IMR-90 (cell line): ENCODE results near the gene ANKRD55. TPM values are rescaled to one million over a fixed set of nuclear protein-coding genes. Genes with fewer than 3 reads are reported as not detected.

Source experiments
- ATAC-seq: fragments of 200-7000 bp; cut with Tn5 transposase; 2 replicates; pipeline ENCODE4 v1.9.1; 2020; ENCODE audit warnings: low read depth, mild to moderate bottlenecking, moderate library complexity
- BruUV-seq: library from RNA; stranded (reverse); fragments of 400-500 nt; replicated peaks from 2 replicates; lab custom pipeline; 2021; lab: Mats Ljungman, UMichigan
- CTCF ChIA-PET: fragments of 300-600 bp; formaldehyde crosslinking; extraction: SDS; loops from one replicate; lab custom pipeline; 2021; ENCODE audit warnings: antibody characterized with exemption; lab: Yijun Ruan, JAX
- POLR2A ChIA-PET: fragments of 300-600 bp; sonication (Branson Sonifier 250); formaldehyde crosslinking; loops from one replicate; lab custom pipeline; 2022; ENCODE audit warnings: antibody characterized with exemption; ENCODE audit not compliant: unreplicated experiment; lab: Charles Lee
- DNase-seq: peaks from one replicate; pipeline ENCODE4 v3.0.0; 2013
- H2AFZ ChIP-seq: replicated peaks from 2 replicates; pipeline ENCODE3; 2013; ENCODE audit warnings: low read length, mild to moderate bottlenecking; ENCODE audit not compliant: poor library complexity
- H2AK5ac ChIP-seq: 2 replicates; pipeline ENCODE4 v1.6.1; 2013; ENCODE audit warnings: low read depth, low read length, inconsistent platforms
- H2AK9ac ChIP-seq: replicated peaks from 2 replicates; pipeline ENCODE3; 2013; ENCODE audit warnings: mild to moderate bottlenecking, low read depth, low read length, moderate library complexity; ENCODE audit not compliant: poor library complexity
- H2BK120ac ChIP-seq: 2 replicates; pipeline ENCODE4 v1.6.1; 2013; ENCODE audit warnings: low read depth, low read length, inconsistent platforms
- H2BK15ac ChIP-seq: 3 replicates; pipeline ENCODE4 v1.6.1; 2013; ENCODE audit warnings: low read depth, low read length, inconsistent platforms
- H2BK20ac ChIP-seq: 2 replicates; pipeline ENCODE4 v1.6.1; 2013; ENCODE audit warnings: low read depth, mild to moderate bottlenecking, inconsistent platforms, low read length, moderate library complexity
- H2BK5ac ChIP-seq: 2 replicates; pipeline ENCODE4 v1.6.1; 2013; ENCODE audit warnings: mild to moderate bottlenecking, low read depth, low read length, inconsistent platforms; ENCODE audit not compliant: poor library complexity, severe bottlenecking
- H3K14ac ChIP-seq: replicated peaks from 2 replicates; pipeline ENCODE4 v1.6.1; 2013; ENCODE audit warnings: low read depth, low read length, inconsistent platforms
- H3K18ac ChIP-seq: 2 replicates; pipeline ENCODE4 v1.6.1; 2013; ENCODE audit warnings: low read depth, low read length, control low read depth
- H3K23ac ChIP-seq: 2 replicates; pipeline ENCODE4 v1.6.1; 2013; ENCODE audit warnings: low read depth, low read length, inconsistent platforms
- H3K27ac ChIP-seq: 2 replicates; pipeline ENCODE4 v1.5.1; 2013; ENCODE audit warnings: mild to moderate bottlenecking, control low read depth, low read length; ENCODE audit not compliant: insufficient read depth
- H3K27me3 ChIP-seq: 2 replicates; pipeline ENCODE4 v1.6.1; 2013; ENCODE audit warnings: low read length; ENCODE audit not compliant: control insufficient read depth, insufficient read depth
- H3K36me3 ChIP-seq: 2 replicates; pipeline ENCODE4 v1.6.1; 2013; ENCODE audit warnings: low read length, mixed read lengths; ENCODE audit not compliant: control insufficient read depth, insufficient read depth
- H3K4ac ChIP-seq: 2 replicates; pipeline ENCODE4 v1.6.1; 2013; ENCODE audit warnings: low read depth, low read length, inconsistent platforms
- H3K4me1 ChIP-seq: 2 replicates; pipeline ENCODE4 v1.6.1; 2013; ENCODE audit warnings: low read length, mixed read lengths; ENCODE audit not compliant: control insufficient read depth, insufficient read depth
- H3K4me2 ChIP-seq: 2 replicates; pipeline ENCODE4 v1.6.1; 2013; ENCODE audit warnings: low read depth, mild to moderate bottlenecking, control low read depth, low read length, moderate library complexity
- H3K4me3 ChIP-seq: 2 replicates; pipeline ENCODE4 v1.5.1; 2013; ENCODE audit warnings: low read depth, mild to moderate bottlenecking, control low read depth, low read length, moderate library complexity; ENCODE audit not compliant: insufficient read depth
- H3K56ac ChIP-seq: 2 replicates; pipeline ENCODE4 v1.6.1; 2013; ENCODE audit warnings: low read length, inconsistent platforms; ENCODE audit not compliant: insufficient read depth; ENCODE audit errors: extremely low read depth
- H3K79me1 ChIP-seq, 2 experiments: 2 replicates each; pipeline ENCODE4 v1.6.1; 2013; ENCODE audit warnings: low read length in 2 of 2, inconsistent platforms in 1 of 2, low read depth in 1 of 2
- H3K9ac ChIP-seq: 2 replicates; pipeline ENCODE4 v1.6.1; 2013; ENCODE audit warnings: low read depth, low read length, control low read depth
- H3K9me1 ChIP-seq: 2 replicates; pipeline ENCODE4 v1.6.1; 2013; ENCODE audit warnings: low read length, inconsistent platforms; ENCODE audit not compliant: insufficient read depth
- H3K9me3 ChIP-seq: 2 replicates; pipeline ENCODE4 v1.6.1; 2013; ENCODE audit warnings: low read length; ENCODE audit not compliant: control insufficient read depth, insufficient read depth
- H4K20me1 ChIP-seq: 2 replicates; pipeline ENCODE4 v1.6.1; 2013; ENCODE audit warnings: low read length, inconsistent platforms; ENCODE audit not compliant: insufficient read depth
- H4K5ac ChIP-seq: 2 replicates; pipeline ENCODE4 v1.6.1; 2013; ENCODE audit warnings: mild to moderate bottlenecking, low read depth, low read length, control low read depth
- H4K8ac ChIP-seq, 2 experiments: 2 replicates each; pipeline ENCODE4 v1.6.1; 2013; ENCODE audit warnings: low read depth in 2 of 2, low read length in 2 of 2, control low read depth in 1 of 2, inconsistent platforms in 1 of 2
- H4K91ac ChIP-seq: 2 replicates; pipeline ENCODE4 v1.6.1; 2013; ENCODE audit warnings: low read depth, low read length, inconsistent platforms; ENCODE audit not compliant: insufficient read depth
- BHLHE40 ChIP-seq: fragments of 150-350 bp; IDR thresholded peaks from 2 replicates; pipeline ENCODE4 v1.6.1; 2016; ENCODE audit warnings: mild to moderate bottlenecking, low read depth, low read length
- CEBPB ChIP-seq: IDR thresholded peaks from 2 replicates; pipeline ENCODE4 v1.6.1; 2012; ENCODE audit warnings: low read depth, low read length, improper control_type of control experiment
- CHD1 ChIP-seq: IDR thresholded peaks from 2 replicates; pipeline ENCODE4 v1.6.1; 2012; ENCODE audit warnings: low read depth, low read length, improper control_type of control experiment
- FOS ChIP-seq: fragments of 150-350 bp; IDR thresholded peaks from 2 replicates; pipeline ENCODE4 v1.6.1; 2016; ENCODE audit warnings: low read depth, low read length
- MAFK ChIP-seq: IDR thresholded peaks from 2 replicates; pipeline ENCODE4 v1.6.1; 2012; ENCODE audit warnings: low read depth, low read length, improper control_type of control experiment
- MXI1 ChIP-seq: IDR thresholded peaks from 2 replicates; pipeline ENCODE4 v1.6.1; 2012; ENCODE audit warnings: low read depth, mild to moderate bottlenecking, low read length, moderate library complexity, borderline replicate concordance
- NFE2L2 ChIP-seq: fragments of 150-350 bp; IDR thresholded peaks from 2 replicates; pipeline ENCODE4 v1.6.1; 2016; ENCODE audit warnings: low read depth, mild to moderate bottlenecking, low read length
- POLR2A ChIP-seq: IDR thresholded peaks from 2 replicates; pipeline ENCODE4 v1.6.1; 2012; ENCODE audit warnings: mild to moderate bottlenecking, low read depth, low read length
- RCOR1 ChIP-seq: IDR thresholded peaks from 2 replicates; pipeline ENCODE4 v1.6.1; 2012; ENCODE audit warnings: mild to moderate bottlenecking, low read length, improper control_type of control experiment; ENCODE audit not compliant: insufficient replicate concordance
- WGBS, 2 experiments: methylation state at CpG; one replicate each; pipeline versions ENCODE4 v1.1.5 to v1.1.7; 2013; ENCODE audit warnings: missing lambda C conversion rate in 2 of 2; ENCODE audit not compliant: insufficient read length in 1 of 2; ENCODE audit errors: extremely low coverage in 2 of 2; 5-methylcytosine and 5-hydroxymethylcytosine counted together
- dilution Hi-C: fragments of 300-500 bp; cut with HindIII; formaldehyde crosslinking; loops from one replicate; pipeline ENCODE4 v1.14.3; 2018; ENCODE audit warnings: low sequenced_read_pairs; ENCODE audit not compliant: unreplicated experiment
- in situ Hi-C: fragments of 300-500 bp; cut with MboI; formaldehyde crosslinking; loops from 3 replicates; pipeline ENCODE4 v1.14.3; 2019; ENCODE audit warnings: low sequenced_read_pairs, inconsistent platforms, mixed read lengths
- intact Hi-C: fragments of 100-400 bp; cut with micrococcal nuclease; formaldehyde crosslinking; loops from 2 replicates; pipeline ENCODE4 v1.10.0; 2022
- polyA plus RNA-seq, 3 experiments: library from polyadenylated mRNA; depleted of rRNA; stranded (reverse); fragments of >200 nt; gene quantifications; 2 replicates each; pipeline ENCODE4 v1.2.3, GENCODE V29; 2012; ENCODE audit warnings: low replicate concordance in 1 of 3
- total RNA-seq: library from RNA; depleted of rRNA; stranded (reverse); fragments of >200 nt; gene quantifications from 2 replicates; pipeline ENCODE4 v1.2.3, GENCODE V29; 2012
- TF ChIP-seq, protein P1 (sequence below): conservative IDR thresholded peaks from 2 replicates; pipeline ENCODE4 v1.5.1; 2012; ENCODE audit warnings: mild to moderate bottlenecking, low read depth, low read length, improper control_type of control experiment
- TF ChIP-seq, protein P2 (sequence below): fragments of 150-350 bp; IDR thresholded peaks from 2 replicates; pipeline ENCODE4 v1.6.1; 2017; ENCODE audit warnings: mild to moderate bottlenecking, antibody characterized with exemption, low read length, low read depth
- TF ChIP-seq, protein P3 (sequence below): fragments of 150-350 bp; IDR thresholded peaks from 2 replicates; pipeline ENCODE4 v1.6.1; 2016; ENCODE audit warnings: low read depth, mild to moderate bottlenecking, low read length, moderate library complexity, borderline replicate concordance

Gene ANKRD55
- total and polyA plus RNA-seq, 2 of the 4 experiments (the other 2 are of a cell fraction), result not detected

- Histone ChIP-seq H3K4ac (no peak overlapping the region), H3K18ac (no peak overlapping the region), H2BK20ac (no peak overlapping the region; the same call in 1 of the 2 replicates), H3K56ac (no peak overlapping the region), H3K9ac (no peak overlapping the region), H2AK9ac (no peak overlapping the region), H3K9me3 (no peaks in the 10 kb centered on the region), H3K9me1 (no peaks in the 10 kb centered on the region), H3K4me3 (no peak overlapping the region), H3K4me1 (no peaks in the 10 kb centered on the region; the same call in 1 of the 2 replicates), H3K23ac (no peak overlapping the region), H3K14ac (no peak overlapping the region), H4K8ac (no peak overlapping the region), H3K27ac (no peak overlapping the region), H3K27me3 (no peaks in the 10 kb centered on the region), H2AK5ac (no peak overlapping the region), H4K91ac (no peak overlapping the region), H2BK15ac (no peak overlapping the region), H2BK5ac (no peak overlapping the region), H3K4me2 (no peak overlapping the region), H4K20me1 (no peaks in the 10 kb centered on the region), H4K5ac (no peak overlapping the region), H3K36me3 (no peaks in the 10 kb centered on the region), H2BK120ac (peak overlapping the region; percentile 20; the same call in 1 of the 2 replicates), H3K79me1 (no peaks in the 10 kb centered on the region), H2AFZ (peak overlapping the region; percentile 54)
- dilution Hi-C loops, result no loop called here
- DNase-seq, result no peak
- BruUV-seq, result no TSS peak
- peak; percentile 56; the same call in 1 of the 2 replicates for ATAC-seq
- ChIA-PET CTCF (interaction anchor here (0.9 kb wide), 1 partner anchor 12 kb away, joined by 3 read pairs; no protein-coding TSS in a partner anchor), POLR2A (interaction anchor here (0.6 kb wide), 1 partner anchor 118 kb away, joined by 4 read pairs; no protein-coding TSS in a partner anchor)
- TF ChIP-seq FOS (no peak), NFE2L2 (no peak), BHLHE40 (no peak), RCOR1 (no peak), CEBPB (no peak), CHD1 (no peak), MAFK (no peak), POLR2A (no peak), MXI1 (no peak)
- TF ChIP-seq, protein P1, sequence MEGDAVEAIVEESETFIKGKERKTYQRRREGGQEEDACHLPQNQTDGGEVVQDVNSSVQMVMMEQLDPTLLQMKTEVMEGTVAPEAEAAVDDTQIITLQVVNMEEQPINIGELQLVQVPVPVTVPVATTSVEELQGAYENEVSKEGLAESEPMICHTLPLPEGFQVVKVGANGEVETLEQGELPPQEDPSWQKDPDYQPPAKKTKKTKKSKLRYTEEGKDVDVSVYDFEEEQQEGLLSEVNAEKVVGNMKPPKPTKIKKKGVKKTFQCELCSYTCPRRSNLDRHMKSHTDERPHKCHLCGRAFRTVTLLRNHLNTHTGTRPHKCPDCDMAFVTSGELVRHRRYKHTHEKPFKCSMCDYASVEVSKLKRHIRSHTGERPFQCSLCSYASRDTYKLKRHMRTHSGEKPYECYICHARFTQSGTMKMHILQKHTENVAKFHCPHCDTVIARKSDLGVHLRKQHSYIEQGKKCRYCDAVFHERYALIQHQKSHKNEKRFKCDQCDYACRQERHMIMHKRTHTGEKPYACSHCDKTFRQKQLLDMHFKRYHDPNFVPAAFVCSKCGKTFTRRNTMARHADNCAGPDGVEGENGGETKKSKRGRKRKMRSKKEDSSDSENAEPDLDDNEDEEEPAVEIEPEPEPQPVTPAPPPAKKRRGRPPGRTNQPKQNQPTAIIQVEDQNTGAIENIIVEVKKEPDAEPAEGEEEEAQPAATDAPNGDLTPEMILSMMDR, result no peak
- TF ChIP-seq, protein P2, sequence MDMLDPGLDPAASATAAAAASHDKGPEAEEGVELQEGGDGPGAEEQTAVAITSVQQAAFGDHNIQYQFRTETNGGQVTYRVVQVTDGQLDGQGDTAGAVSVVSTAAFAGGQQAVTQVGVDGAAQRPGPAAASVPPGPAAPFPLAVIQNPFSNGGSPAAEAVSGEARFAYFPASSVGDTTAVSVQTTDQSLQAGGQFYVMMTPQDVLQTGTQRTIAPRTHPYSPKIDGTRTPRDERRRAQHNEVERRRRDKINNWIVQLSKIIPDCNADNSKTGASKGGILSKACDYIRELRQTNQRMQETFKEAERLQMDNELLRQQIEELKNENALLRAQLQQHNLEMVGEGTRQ, result no peak
- TF ChIP-seq, protein P3, sequence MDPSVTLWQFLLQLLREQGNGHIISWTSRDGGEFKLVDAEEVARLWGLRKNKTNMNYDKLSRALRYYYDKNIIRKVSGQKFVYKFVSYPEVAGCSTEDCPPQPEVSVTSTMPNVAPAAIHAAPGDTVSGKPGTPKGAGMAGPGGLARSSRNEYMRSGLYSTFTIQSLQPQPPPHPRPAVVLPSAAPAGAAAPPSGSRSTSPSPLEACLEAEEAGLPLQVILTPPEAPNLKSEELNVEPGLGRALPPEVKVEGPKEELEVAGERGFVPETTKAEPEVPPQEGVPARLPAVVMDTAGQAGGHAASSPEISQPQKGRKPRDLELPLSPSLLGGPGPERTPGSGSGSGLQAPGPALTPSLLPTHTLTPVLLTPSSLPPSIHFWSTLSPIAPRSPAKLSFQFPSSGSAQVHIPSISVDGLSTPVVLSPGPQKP, result no peak
- intact Hi-C loops, result no loop called here
- WGBS, 2 experiments, result no CpG with 5 or more reads among the region's 1 CpG
- in situ Hi-C loops, result no loop called here
Observed at GRCh38 chr5:56145106-56145505, 88.0 kb downstream of the ANKRD55 start.
